ENCODE measurements around the gene APOL6. TPM values are rescaled to one million over a fixed set of nuclear protein-coding genes. Genes with fewer than 3 reads are reported as not detected.

Gene APOL6
- total and polyA plus RNA-seq, 2 of the 4 experiments (the other 2 are of a cell fraction): 1.2 to 7.2 TPM

- Histone ChIP-seq H3K4me1 (ENCODE audit: control insufficient read depth, insufficient read depth, low read length) (no peaks in the 10 kb centered on the region), H3K27ac (ENCODE audit: insufficient read depth, low read length) (no peak overlapping the region), H2BK15ac (ENCODE audit: low read depth, low read length) (no peak overlapping the region), H3K36me3 (ENCODE audit: control insufficient read depth, insufficient read depth, low read length) (no peaks in the 10 kb centered on the region), H2BK20ac (ENCODE audit: low read depth, low read length) (no peak overlapping the region), H3K4me3 (ENCODE audit: insufficient read depth, low read depth, low read length) (no peak overlapping the region), H2AK9ac (replicated peaks; ENCODE audit: low read depth, low read length, poor library complexity) (no peak overlapping the region), H3K9me1 (ENCODE audit: insufficient read depth, low read length) (peaks cover 3% of the 10 kb centered on the region; the same call in 1 of the 2 replicates), H3K4ac (ENCODE audit: low read depth, low read length) (no peak overlapping the region), H2AK5ac (ENCODE audit: low read depth, low read length) (no peak overlapping the region), H3K4me2 (ENCODE audit: low read depth, low read length) (no peak overlapping the region), H3K18ac (ENCODE audit: low read depth, low read length) (no peak overlapping the region), H3K27me3 (ENCODE audit: control insufficient read depth, insufficient read depth, low read length) (peaks cover 69% of the 10 kb centered on the region), H2BK120ac (ENCODE audit: low read depth, low read length) (no peak overlapping the region), H3K56ac (ENCODE audit: extremely low read depth, insufficient read depth, low read length) (no peak overlapping the region), H4K5ac (ENCODE audit: low read depth, low read length) (no peak overlapping the region), H4K20me1 (ENCODE audit: insufficient read depth, low read length) (no peaks in the 10 kb centered on the region), H3K79me1 (ENCODE audit: low read depth in 1 of 2, low read length in 2 of 2) (no peaks in the 10 kb centered on the region), H2AFZ (replicated peaks; ENCODE audit: low read length, poor library complexity) (no peak overlapping the region), H3K14ac (replicated peaks; ENCODE audit: low read depth, low read length) (no peak overlapping the region), H2BK5ac (ENCODE audit: low read depth, low read length, poor library complexity, severe bottlenecking) (no peak overlapping the region), H3K23ac (ENCODE audit: low read depth, low read length) (no peak overlapping the region), H4K91ac (ENCODE audit: insufficient read depth, low read depth, low read length) (no peak overlapping the region), H3K9me3 (ENCODE audit: control insufficient read depth, insufficient read depth, low read length) (no peaks in the 10 kb centered on the region), H4K8ac (ENCODE audit: low read depth in 2 of 2, low read length in 2 of 2) (no peak overlapping the region), H3K9ac (ENCODE audit: low read depth, low read length) (no peak overlapping the region)
- in situ Hi-C loops (cut with MboI; ENCODE audit: low sequenced_read_pairs): no loop called here
- intact Hi-C loops (cut with micrococcal nuclease): no loop called here
- BruUV-seq (replicated peaks): no TSS peak
- POLR2A ChIA-PET (ENCODE audit: unreplicated experiment): no interaction called here
- dilution Hi-C loops (cut with HindIII; ENCODE audit: low sequenced_read_pairs, unreplicated experiment): no loop called here
- CTCF ChIA-PET: no interaction called here
- no peak for TF ChIP-seq NFE2L2 (IDR thresholded peaks at IDR 0.05; ENCODE audit: low read depth, low read length)
- TF ChIP-seq MAZ (IDR thresholded peaks at IDR 0.05; ENCODE audit: borderline replicate concordance, low read depth, low read length): no peak
- TF ChIP-seq RCOR1 (IDR thresholded peaks at IDR 0.05; ENCODE audit: insufficient replicate concordance, low read length): no peak
- TF ChIP-seq MAFK (IDR thresholded peaks at IDR 0.05; ENCODE audit: low read depth, low read length): no peak
- WGBS, 2 experiments (ENCODE audit: extremely low coverage in 2 of 2, insufficient read length in 1 of 2): 71% methylated on average over 7 of the region's 11 CpGs; no CpG with 5 or more reads in 1 of the 2 experiments
- ATAC-seq (ENCODE audit: low read depth) (no peak), DNase-seq (no peak)
These were observed 40.2 kb upstream of the APOL6 start for GRCh38 chr22:35608088-35608487.
